HUDEP-2 (cell line): Measurements from ENCODE around the gene PDE9A.
"Not testable (repeated sequence)": the region's sequence is repeated elsewhere in the genome, so short reads cannot be mapped to it uniquely, and the experiment has no call there.

Experiments used
- DNase-seq, 76 experiments: peaks; one replicate each; lab custom pipeline; 2025; ENCODE audit not compliant: unreplicated experiment in 76 of 76; lab: John Stamatoyannopoulos, UW

The PDE9A gene

GRCh38 chr21:42704861-42705260 is 51.4 kb downstream of the PDE9A start:
- DNase-seq = no peak

- DNase-seq = no peak
Observed at GRCh38 chr21:42705346-42705745, 51.9 kb downstream of the PDE9A start.

GRCh38 chr21:42705746-42706374 is 52.4 kb downstream of the PDE9A start:
- no peak for DNase-seq

- no peak for DNase-seq
Observed at GRCh38 chr21:42706765-42707164, 53.3 kb downstream of the PDE9A start.

- no peak for DNase-seq
Observed at GRCh38 chr21:42707207-42707830, 53.9 kb downstream of the PDE9A start.

DNA sequence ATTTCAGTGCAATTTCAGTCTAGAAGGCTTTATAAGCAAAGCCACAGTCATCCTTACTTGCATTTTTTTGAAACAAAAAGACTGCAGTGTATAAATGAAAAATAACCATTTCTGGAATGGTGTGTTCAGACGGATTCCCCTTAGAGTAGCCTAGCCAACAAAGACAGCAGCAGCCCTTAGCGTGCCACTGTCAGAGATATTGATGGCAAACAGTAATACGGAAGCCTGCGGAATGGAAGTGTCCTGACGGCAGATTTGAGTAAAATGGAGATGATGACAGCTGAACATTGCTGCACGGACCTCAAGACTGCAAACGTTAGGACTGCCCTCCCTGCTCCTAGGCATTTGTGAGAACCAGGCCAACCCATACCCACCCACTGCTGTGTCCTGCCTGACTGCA is 54.7 kb downstream of the PDE9A start:
- no peak for DNase-seq

- not testable (repeated sequence) for DNase-seq
Observed at GRCh38 chr21:42708916-42709315, 55.5 kb downstream of the PDE9A start.

DNA sequence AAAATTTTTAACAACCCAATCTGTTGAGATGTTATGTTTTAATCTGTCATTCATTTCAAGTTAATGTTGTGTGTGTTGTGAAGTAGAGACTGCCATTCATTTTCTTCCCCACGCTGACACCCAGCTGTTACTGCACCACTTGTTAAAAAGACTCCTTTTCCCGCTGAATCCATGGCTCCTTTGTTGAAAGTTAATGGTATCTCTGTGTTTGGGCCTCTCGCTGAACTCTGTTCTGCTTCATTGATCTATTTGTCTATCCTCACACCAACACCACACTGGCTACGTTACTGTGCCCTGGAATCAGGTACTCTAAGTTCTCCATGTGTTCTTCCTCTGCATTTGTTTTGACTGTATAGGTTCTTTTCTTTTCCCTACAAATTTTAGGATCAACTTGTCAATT is 58.2 kb downstream of the PDE9A start:
- no peak for DNase-seq

DNA sequence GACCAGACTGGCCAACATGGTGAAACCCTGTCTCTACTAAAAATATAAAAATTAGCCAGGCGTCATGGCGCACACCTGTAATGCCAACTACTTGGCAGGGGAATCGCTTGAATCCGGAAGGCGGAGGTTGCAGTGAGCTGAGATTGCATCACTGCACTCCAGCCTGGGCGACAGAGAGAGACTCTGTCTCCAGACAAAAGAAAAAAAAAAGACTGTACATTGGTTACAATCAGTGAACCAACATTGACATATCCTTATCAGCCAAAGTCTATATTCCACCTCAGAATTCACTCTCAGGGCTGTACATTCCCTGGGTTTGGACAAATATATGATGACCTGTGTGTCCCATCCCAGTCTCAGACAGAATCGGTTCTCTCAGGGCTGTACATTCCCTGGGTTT is 62.0 kb downstream of the PDE9A start:
- DNase-seq = not testable (repeated sequence)

DNA sequence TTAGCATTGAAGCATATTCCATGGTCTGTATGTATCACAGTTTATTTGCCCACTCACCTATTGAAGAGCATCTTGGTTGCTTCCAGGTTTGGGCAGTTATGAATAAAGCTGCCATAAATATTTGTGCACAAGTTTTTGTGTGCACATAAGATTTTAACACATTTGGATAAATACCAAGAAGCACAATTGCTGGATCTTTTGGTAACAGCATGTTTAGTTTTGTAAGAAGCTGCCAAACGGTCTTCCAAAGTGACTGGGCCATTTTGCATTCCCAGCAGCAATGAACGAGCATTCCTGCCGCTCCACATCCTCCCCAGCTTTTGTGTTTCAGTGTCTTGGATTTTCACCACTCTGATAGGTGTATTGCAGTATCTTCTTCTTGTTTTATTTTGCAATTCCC is 62.7 kb downstream of the PDE9A start:
- no peak for DNase-seq

- not testable (repeated sequence) for DNase-seq
Observed at GRCh38 chr21:42720484-42720883, 67.1 kb downstream of the PDE9A start.

DNA sequence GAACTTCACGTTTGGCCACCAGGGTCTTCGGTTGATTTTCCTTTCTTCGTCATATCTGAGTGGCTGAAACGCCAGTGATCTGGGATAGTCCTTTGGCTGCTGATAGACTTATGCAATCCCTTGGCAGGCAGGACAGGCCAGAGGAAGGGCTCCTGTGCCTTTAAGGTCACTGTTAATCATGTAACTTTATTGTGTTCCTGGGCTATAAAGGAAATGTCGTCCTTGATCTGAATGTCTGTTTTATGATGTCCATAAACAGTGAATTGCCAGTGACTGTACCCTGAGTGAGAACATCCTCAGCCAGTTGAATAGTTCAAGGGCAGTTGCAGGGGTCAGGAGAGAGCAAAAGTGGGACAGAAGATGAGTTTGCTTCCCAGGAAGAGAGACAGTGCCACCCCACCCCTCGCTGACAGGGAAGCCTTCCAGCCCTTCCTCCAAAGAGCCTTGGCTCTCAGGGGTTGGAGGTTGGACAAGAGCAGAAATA is 68.0 kb downstream of the PDE9A start:
- no peak for DNase-seq

DNA sequence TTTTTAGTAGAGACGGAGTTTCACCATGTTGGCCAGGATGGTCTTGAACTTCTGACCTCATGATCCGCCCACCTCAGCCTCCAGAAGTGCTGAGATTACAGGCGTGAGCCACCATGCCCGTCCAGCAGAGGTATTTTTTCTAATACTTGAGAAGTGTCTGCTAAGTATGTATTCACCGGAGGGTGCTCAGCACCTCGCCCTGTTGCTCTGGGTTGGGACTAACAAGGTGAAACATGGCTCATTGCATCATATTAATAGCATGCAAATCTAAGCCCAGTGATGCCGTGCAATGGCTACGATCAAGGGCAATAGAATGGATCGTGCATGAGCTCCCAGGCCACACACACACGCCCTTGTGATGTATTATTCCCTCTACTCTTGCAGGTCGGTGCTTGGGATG is 68.7 kb downstream of the PDE9A start:
- DNase-seq = no peak

DNA sequence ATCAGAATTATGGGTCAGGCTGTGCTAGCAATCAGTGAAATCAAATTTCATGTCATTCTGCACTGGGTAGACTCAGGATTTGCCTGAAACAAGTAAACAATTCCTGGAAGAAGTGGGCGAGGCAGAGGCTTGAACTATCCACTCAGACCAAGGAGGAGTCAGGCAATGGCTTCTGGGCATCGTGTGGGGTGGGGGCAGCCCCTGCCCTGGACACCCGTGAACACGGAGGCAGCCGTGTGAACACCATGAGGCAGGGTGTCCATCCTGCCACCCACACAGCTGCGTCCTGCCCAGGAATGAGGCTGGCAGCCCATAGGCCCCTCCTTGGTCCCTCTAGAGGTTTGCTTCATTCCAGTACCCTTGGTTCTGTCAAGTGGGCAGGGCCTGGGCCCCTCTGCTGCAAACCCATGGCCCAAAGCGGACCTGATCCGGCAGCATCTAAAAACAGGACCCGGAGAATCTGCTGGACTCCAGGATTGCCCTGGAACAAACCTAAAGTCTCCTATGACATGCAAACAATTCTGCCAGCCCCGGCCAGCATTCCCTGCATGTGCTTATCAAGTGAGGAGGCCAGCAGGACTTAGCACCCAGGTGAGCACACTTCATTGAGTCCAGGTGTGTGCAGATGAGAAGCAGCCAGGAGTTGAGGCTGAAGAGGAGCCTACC is 69.5 kb downstream of the PDE9A start:
- no peak for DNase-seq

DNA sequence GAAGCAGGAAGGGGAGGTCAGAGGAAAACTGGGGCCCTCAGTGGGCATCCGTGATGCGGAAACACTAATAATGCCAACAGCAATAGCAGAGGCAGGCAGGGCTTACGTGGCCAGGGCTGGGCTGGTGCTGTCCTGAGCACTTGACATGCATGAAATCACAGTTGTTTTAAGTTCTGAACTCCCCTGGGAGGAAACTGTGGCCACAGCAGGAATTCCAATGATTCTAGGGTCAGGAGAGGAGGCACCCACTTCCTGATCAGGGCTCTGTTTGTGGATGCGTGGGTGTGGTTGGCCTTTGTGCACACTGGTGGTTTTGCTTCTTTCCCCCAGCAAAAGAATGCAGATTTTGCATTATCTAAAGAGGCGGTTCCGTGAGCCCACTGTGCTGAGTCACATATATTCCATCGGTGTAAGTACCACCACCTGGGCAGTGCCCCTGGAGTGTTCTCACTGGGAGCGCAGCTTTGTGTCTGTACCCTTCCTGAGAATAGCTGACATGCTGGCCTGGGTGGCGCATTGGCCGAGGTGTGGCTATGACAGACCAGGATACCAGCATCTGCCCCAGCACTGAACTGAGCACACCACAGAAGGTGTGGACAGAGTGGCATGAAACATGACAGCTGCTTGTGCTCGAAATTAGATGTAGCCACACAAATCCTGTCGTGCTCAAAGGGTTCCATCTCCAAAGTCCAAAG is 71.0 kb downstream of the PDE9A start:
- DNase-seq = no peak

DNA sequence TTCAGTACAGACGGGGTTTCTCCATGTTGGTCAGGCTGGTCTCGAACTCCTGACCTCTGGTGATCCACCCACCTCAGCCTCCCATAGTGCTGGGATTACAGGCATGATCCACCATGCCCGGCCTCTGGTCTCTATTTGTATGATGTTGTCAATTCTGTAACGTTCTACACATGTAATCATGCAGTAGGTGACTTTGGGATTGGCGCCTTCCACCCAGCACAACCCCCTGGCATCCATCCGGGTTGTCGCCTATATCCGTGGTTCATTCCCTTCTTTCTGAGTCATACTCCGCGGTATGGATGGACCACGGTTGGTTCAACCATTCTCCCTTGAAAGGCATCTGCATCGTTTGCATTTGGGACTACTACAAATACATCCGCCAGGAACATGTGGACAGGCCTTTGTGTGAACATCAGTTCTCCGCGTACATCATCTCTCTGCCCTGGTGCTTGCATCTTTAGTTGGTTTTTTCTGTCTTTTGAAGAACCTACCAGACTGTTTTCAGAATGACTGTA is 72.1 kb downstream of the PDE9A start:
- no peak for DNase-seq

DNA sequence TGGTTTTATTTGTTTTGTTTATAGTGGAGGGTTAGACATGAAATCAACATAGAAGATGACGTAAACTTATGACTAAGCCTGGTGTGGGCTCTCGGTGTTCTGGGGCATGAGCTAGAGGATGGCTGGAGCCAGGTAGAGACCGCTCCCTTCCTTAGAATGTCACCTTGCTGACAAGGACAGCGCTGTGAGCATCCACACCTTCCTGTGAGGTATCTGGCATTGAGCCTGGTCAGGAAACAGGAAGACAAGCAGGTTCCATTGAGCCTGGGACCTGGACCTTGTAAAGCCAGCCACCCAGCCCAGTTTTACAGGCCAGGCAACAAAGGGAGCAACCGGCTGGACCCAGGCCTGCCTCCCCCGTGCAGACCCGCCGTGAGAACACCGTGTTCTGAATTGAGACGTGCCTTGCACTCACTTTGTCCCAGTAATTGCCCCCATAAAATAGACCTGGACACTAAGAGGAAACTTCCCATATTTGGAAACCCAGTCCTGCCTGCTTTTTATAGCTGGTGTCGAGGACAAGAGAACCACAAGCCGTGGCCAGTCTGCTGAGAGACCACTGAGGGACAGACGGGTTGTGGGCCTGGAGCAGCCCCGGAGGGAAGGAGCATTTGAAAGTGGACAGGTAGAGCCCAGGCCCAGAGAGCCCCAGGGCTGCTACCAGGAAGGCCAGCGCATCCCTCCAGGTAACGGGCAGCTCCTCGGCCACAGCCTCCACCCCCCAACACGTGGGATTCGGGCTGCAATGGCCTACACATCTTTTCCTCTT is 78.0 kb downstream of the PDE9A start:
- DNase-seq = no peak

DNA sequence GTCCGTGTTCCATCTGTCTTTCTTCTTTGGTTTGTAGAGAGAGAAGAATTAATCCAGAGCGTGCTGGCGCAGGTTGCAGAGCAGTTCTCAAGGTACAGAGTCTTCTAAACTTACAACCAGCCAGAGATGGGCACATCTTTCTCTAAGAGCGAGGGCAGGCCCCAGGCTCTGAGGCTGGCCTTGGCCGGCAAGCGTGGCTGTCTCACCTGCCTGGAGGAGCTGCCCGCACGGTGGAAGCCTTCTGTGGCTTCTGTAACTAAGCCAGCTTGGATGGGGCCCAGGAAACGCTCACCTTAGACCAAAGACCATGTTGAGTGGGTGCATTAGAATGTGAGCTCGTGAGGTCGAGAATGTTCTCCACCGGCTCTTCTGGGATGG is 78.6 kb downstream of the PDE9A start:
- DNase-seq = no peak

GRCh38 chr21:42733037-42733627 is 79.7 kb downstream of the PDE9A start:
- DNase-seq = no peak

- DNase-seq = no peak
Observed at GRCh38 chr21:42733874-42734273, 80.5 kb downstream of the PDE9A start.
